Measurements from ENCODE around the gene NCOA7. TPM values are rescaled to one million over a fixed set of nuclear protein-coding genes. Genes with fewer than 3 reads are reported as not detected.

The NCOA7 gene
- total and polyA plus RNA-seq, 11 donors = 3.8 to 23.1 (median 8.2) TPM

DNA sequence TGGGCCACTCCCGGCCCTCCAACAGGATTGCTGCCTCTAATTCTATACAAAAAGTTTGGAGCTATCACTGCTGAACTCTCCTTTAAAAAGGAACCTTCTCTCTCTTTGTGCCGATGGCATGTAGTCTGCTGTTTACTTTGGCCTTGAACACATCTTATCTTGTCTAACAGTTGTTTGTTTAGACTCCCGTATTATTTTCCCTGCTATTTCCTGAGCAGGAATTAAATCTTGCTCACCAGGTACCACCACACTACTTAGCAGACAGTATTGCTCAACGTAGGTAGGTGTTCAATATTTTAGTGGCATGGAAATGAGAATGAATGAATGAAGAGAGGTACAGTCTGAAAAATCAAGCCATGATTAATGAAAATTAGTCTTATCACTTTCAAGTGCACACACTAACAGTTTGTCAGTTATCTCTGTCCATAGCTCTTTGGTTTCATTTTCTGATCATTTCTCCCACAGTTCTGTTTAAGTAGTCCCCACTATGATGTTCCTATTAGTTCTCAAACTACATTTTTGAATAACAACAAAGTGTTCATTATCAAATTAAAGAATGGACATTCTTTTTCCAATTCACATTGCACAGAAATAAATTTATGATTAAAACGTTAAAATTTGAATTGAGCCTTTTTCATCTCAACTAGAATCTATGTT, 48.2 kb upstream of the NCOA7 start:
- TF ChIP-seq, protein P1, sequence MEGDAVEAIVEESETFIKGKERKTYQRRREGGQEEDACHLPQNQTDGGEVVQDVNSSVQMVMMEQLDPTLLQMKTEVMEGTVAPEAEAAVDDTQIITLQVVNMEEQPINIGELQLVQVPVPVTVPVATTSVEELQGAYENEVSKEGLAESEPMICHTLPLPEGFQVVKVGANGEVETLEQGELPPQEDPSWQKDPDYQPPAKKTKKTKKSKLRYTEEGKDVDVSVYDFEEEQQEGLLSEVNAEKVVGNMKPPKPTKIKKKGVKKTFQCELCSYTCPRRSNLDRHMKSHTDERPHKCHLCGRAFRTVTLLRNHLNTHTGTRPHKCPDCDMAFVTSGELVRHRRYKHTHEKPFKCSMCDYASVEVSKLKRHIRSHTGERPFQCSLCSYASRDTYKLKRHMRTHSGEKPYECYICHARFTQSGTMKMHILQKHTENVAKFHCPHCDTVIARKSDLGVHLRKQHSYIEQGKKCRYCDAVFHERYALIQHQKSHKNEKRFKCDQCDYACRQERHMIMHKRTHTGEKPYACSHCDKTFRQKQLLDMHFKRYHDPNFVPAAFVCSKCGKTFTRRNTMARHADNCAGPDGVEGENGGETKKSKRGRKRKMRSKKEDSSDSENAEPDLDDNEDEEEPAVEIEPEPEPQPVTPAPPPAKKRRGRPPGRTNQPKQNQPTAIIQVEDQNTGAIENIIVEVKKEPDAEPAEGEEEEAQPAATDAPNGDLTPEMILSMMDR (IDR thresholded peaks at IDR 0.05) = no peak
- TF ChIP-seq POLR2A (IDR thresholded peaks at IDR 0.05) = no peak
- no peak for DNase-seq
- Histone ChIP-seq H3K4me3 (peak overlapping the region in 7 of 12 donors; percentile 4 to 46 (median 25)), H3K4me1 (peaks cover 0 to 47% (median 1%) of the 10 kb centered on the region in 12 donors), H3K27ac (peak overlapping the region in 9 of 12 donors; percentile 8 to 99 (median 35)), H3K9me3 (no peaks in the 10 kb centered on the region), H3K27me3 (peaks cover 0 to 36% (median 0%) of the 10 kb centered on the region in 9 donors), H3K36me3 (no peaks in the 10 kb centered on the region)
- 37 to 49% (median 38%) methylated on average over 5 of the region's 5 CpGs for WGBS, 4 donors
- intact Hi-C loops (cut with DNase I) = loop anchor here in 6 of 10 donors (5.0 to 10.0 kb wide), 5 partner anchors 65 to 298 kb away; no protein-coding TSS in a partner anchor
- ATAC-seq = no peak

DNA sequence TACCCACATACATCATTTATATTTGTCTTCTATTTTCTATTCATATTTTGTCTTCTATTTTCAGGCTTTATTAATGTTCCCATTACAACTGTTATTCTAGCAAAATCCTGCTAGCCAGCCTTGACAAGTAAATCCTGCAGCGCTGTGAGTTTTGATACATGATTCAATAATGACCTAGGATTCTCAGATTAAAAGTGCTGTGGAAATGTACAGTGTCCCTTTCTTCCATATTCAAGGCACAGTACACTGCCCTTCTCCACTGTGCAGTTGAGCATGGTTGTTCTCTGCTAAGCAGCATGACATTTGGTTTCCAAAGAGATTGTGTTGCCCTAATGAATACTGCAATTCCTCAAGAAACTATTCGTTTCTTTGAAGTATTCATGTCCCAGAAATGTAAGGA, 47.2 kb upstream of the NCOA7 start:
- Histone ChIP-seq H3K27ac (peak overlapping the region in 11 of 12 donors; percentile 2 to 99 (median 92)), H3K4me3 (peak overlapping the region in 1 of 12 donors; percentile 26), H3K9me3 (no peaks in the 10 kb centered on the region), H3K36me3 (no peaks in the 10 kb centered on the region), H3K4me1 (peaks cover 0 to 47% (median 1%) of the 10 kb centered on the region in 12 donors), H3K27me3 (peaks cover 0 to 46% (median 0%) of the 10 kb centered on the region in 9 donors)
- DNase-seq = no peak
- TF ChIP-seq, protein P1 (IDR thresholded peaks at IDR 0.05) = no peak
- TF ChIP-seq POLR2A (IDR thresholded peaks at IDR 0.05) = no peak
- WGBS, 4 donors = 69 to 80% (median 77%) methylated on average over 2 of the region's 2 CpGs
- intact Hi-C loops (cut with DNase I) = loop anchor here in 6 of 10 donors (5.0 to 10.0 kb wide), 5 partner anchors 66 to 299 kb away; no protein-coding TSS in a partner anchor
- ATAC-seq = no peak

DNA sequence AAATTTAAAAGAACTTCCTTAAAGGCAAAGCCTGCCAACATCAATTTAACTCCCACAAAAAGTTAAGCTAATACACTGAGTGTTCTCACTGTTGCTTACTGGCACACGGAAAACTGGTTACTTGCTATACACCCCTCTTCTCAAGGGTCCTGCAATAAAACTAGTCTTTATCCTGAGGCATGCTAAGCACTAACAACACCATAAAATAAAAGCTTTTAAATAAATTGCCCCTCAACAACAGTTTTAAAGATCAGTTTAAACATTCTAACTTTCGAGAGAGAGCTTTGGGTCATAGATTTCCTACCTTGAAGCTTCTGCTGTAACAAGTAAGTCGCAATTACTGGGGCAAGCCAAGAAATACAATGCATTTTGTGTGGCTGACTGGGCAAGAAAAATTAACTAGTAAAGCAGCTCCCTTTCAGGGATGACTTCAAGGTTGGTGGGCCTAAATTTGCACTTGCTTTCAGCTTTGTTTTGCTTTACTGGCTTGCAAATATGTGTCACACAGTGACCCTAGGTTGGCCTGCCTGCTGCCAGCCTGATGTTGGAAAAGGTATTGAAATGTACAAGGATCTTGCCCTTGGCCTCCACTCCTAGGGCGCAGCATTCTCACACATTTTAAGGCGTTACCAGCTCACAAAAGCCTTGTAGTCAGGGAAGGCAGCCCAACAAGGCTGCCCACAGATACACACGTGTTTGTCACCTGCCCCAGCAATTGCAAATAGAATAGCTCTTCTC, 45.3 kb upstream of the NCOA7 start:
- H3K27me3 ChIP-seq = peaks cover 0 to 62% (median 0%) of the 10 kb centered on the region in 9 donors
- TF ChIP-seq, protein P1 (IDR thresholded peaks at IDR 0.05) = no peak
- no peak for TF ChIP-seq POLR2A (IDR thresholded peaks at IDR 0.05)
- H3K27ac ChIP-seq = peak overlapping the region; percentile 71 to 99 (median 94)
- no peaks in the 10 kb centered on the region for H3K9me3 ChIP-seq
- DNase-seq = no peak
- peaks cover 0 to 48% (median 1%) of the 10 kb centered on the region in 12 donors for H3K4me1 ChIP-seq
- intact Hi-C loops (cut with DNase I) = loop anchor here (5.0 to 10.0 kb wide), 7 partner anchors 73 to 383 kb away; no protein-coding TSS in a partner anchor
- H3K36me3 ChIP-seq = no peaks in the 10 kb centered on the region
- peak overlapping the region in 6 of 12 donors; percentile 77 to 88 (median 85) for H3K4me3 ChIP-seq
- WGBS, 4 donors = 56 to 65% (median 59%) methylated on average over 6 of the region's 6 CpGs
- no peak for ATAC-seq

DNA sequence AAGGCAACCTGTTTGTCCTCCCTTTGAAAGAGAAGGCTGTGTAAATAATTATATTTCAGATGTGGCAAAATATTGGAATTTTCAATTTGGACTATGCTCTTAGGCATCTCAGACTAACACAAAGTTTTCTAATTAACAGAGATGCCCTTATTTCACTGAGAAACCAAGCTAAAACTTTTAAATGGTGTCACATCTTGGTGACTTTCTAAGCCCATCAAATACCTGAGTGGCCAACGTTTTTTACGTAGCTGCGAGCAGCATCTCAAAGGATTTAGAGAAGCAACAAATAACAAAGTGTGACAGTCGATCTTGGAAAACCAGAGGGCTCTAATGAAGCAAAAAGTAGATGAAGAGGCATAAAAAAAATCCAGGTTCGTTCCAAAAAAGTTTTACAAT, 44.7 kb upstream of the NCOA7 start:
- Histone ChIP-seq H3K27me3 (peaks cover 0 to 66% (median 0%) of the 10 kb centered on the region in 9 donors), H3K4me3 (peak overlapping the region; percentile 56 to 89 (median 79)), H3K4me1 (peaks cover 0 to 52% (median 1%) of the 10 kb centered on the region in 12 donors), H3K27ac (peak overlapping the region; percentile 71 to 99 (median 94)), H3K9me3 (no peaks in the 10 kb centered on the region), H3K36me3 (no peaks in the 10 kb centered on the region)
- no peak for DNase-seq
- ATAC-seq = no peak
- WGBS, 4 donors = 43 to 61% (median 51%) methylated on average over 5 of the region's 5 CpGs
- TF ChIP-seq POLR2A (IDR thresholded peaks at IDR 0.05) = no peak
- TF ChIP-seq, protein P1 (IDR thresholded peaks at IDR 0.05) = no peak
- intact Hi-C loops (cut with DNase I) = loop anchor here (5.0 to 10.0 kb wide), 7 partner anchors 74 to 384 kb away; no protein-coding TSS in a partner anchor

All from heart left ventricle (tissue), 16 donors.